ENCODE data around the gene PP2D1.
A peak's percentile ranks its signal among the peaks of the same experiment; 100 is the strongest.
"Not testable (repeated sequence)": the region's sequence is repeated elsewhere in the genome, so short reads cannot be mapped to it uniquely, and the experiment has no call there.

The PP2D1 gene

DNA sequence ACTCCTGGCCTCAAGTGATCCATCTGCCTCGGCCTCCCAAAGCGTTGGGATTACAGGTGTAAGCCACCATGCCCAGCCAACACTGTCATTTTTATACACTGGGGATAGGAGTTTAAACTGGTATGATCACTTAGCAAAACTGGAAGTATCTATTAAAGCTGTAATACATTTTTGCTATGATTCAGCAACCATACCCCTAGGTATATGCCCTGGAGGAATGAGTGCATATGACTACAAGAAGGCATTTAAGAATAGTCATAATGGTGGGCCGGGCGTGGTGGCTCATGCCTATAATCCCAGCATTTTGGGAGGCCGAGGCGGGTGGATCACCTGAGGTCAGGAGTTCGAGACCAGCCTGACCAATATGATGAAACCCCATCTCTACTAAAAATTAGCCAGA is 19.9 kb upstream of the PP2D1 start:
- CTCF ChIA-PET; DNase-seq; POLR2A ChIA-PET; H3K36me3 ChIP-seq (ENCODE audit: control insufficient read depth in 4 of 4, insufficient read depth in 4 of 4, low read length in 3 of 4); H3K27ac ChIP-seq (ENCODE audit: insufficient read depth in 1 of 2, low read depth in 1 of 2, low read length in 2 of 2, poor library complexity in 1 of 2, severe bottlenecking in 2 of 2); H3K9me3 ChIP-seq (ENCODE audit: control extremely low read depth in 1 of 5, control insufficient read depth in 4 of 5, insufficient read depth in 2 of 5, low read depth in 1 of 5, low read length in 4 of 5); H3K27me3 ChIP-seq (replicated peaks in 2 of 5; ENCODE audit: control insufficient read depth in 4 of 5, insufficient read depth in 5 of 5, low read length in 4 of 5); H3K4me1 ChIP-seq (ENCODE audit: control extremely low read depth in 1 of 4, control insufficient read depth in 4 of 4, insufficient read depth in 4 of 4, low read length in 3 of 4); H3K4me3 ChIP-seq (ENCODE audit: control insufficient read depth in 1 of 7, extremely low read depth in 1 of 7, insufficient read depth in 4 of 7, low read depth in 2 of 7, low read length in 6 of 7): not testable (repeated sequence)
- WGBS (ENCODE audit: insufficient coverage): 94% methylated on average over 5 of the region's 7 CpGs

DNA sequence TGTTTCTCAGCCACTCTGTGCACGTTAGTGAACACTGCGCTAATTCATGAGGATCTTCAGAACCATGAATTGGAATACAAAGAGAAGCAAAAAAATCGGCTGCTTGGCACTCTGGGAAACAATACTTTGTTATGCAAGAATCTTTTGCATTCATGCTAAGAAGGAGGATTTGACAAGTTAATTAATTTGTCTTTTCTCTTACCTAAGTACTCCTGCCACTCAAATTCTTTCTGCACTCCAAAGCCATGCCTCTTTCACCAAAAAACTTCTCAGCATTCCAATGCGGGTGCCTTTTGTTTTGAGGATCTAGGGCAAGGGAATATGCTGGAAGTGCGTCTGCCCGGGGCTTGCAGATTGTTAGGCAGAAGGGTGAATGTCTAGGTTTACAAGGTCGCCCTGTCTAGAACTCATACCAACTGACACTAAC is 16.9 kb upstream of the PP2D1 start:
- POLR2A ChIA-PET: no interaction called here

GRCh38 chr3:20027136-20027535 is 15.1 kb upstream of the PP2D1 start:
- WGBS (ENCODE audit: insufficient coverage): 96% methylated on average over 4 of the region's 4 CpGs
- Histone ChIP-seq H3K27me3 (replicated peaks in 2 of 5; ENCODE audit: control insufficient read depth in 4 of 5, insufficient read depth in 5 of 5, low read length in 4 of 5) (no peaks in the 10 kb centered on the region), H3K4me3 (ENCODE audit: control insufficient read depth in 1 of 7, extremely low read depth in 1 of 7, insufficient read depth in 4 of 7, low read depth in 2 of 7, low read length in 6 of 7) (no peak overlapping the region), H3K36me3 (ENCODE audit: control insufficient read depth in 4 of 4, insufficient read depth in 4 of 4, low read length in 3 of 4) (no peaks in the 10 kb centered on the region), H3K27ac (ENCODE audit: insufficient read depth in 1 of 2, low read depth in 1 of 2, low read length in 2 of 2, poor library complexity in 1 of 2, severe bottlenecking in 2 of 2) (no peak overlapping the region), H3K9me3 (ENCODE audit: control extremely low read depth in 1 of 5, control insufficient read depth in 4 of 5, insufficient read depth in 2 of 5, low read depth in 1 of 5, low read length in 4 of 5) (no peaks in the 10 kb centered on the region), H3K4me1 (ENCODE audit: control extremely low read depth in 1 of 4, control insufficient read depth in 4 of 4, insufficient read depth in 4 of 4, low read length in 3 of 4) (peaks cover 0 to 15% (median 11%) of the 10 kb centered on the region in 4 experiments)
- DNase-seq: no peak
- CTCF ChIA-PET: no interaction called here
- POLR2A ChIA-PET: no interaction called here

More for the DNA sequence above, 16.9 kb upstream of the PP2D1 start:
- no peaks in the 10 kb centered on the region for H3K36me3 ChIP-seq (ENCODE audit: control insufficient read depth in 4 of 4, insufficient read depth in 4 of 4, low read length in 3 of 4)
- peaks cover 0 to 4% (median 4%) of the 10 kb centered on the region in 4 experiments for H3K4me1 ChIP-seq (ENCODE audit: control extremely low read depth in 1 of 4, control insufficient read depth in 4 of 4, insufficient read depth in 4 of 4, low read length in 3 of 4)
- no peak overlapping the region for H3K4me3 ChIP-seq (ENCODE audit: control insufficient read depth in 1 of 7, extremely low read depth in 1 of 7, insufficient read depth in 4 of 7, low read depth in 2 of 7, low read length in 6 of 7)
- no peaks in the 10 kb centered on the region for H3K27me3 ChIP-seq (replicated peaks in 2 of 5; ENCODE audit: control insufficient read depth in 4 of 5, insufficient read depth in 5 of 5, low read length in 4 of 5)
- WGBS (ENCODE audit: insufficient coverage): 100% methylated on average over 6 of the region's 7 CpGs
- no peaks in the 10 kb centered on the region for H3K9me3 ChIP-seq (ENCODE audit: control extremely low read depth in 1 of 5, control insufficient read depth in 4 of 5, insufficient read depth in 2 of 5, low read depth in 1 of 5, low read length in 4 of 5)
- no peak for DNase-seq
- no peak overlapping the region for H3K27ac ChIP-seq (ENCODE audit: insufficient read depth in 1 of 2, low read depth in 1 of 2, low read length in 2 of 2, poor library complexity in 1 of 2, severe bottlenecking in 2 of 2)
- CTCF ChIA-PET: no interaction called here

DNA sequence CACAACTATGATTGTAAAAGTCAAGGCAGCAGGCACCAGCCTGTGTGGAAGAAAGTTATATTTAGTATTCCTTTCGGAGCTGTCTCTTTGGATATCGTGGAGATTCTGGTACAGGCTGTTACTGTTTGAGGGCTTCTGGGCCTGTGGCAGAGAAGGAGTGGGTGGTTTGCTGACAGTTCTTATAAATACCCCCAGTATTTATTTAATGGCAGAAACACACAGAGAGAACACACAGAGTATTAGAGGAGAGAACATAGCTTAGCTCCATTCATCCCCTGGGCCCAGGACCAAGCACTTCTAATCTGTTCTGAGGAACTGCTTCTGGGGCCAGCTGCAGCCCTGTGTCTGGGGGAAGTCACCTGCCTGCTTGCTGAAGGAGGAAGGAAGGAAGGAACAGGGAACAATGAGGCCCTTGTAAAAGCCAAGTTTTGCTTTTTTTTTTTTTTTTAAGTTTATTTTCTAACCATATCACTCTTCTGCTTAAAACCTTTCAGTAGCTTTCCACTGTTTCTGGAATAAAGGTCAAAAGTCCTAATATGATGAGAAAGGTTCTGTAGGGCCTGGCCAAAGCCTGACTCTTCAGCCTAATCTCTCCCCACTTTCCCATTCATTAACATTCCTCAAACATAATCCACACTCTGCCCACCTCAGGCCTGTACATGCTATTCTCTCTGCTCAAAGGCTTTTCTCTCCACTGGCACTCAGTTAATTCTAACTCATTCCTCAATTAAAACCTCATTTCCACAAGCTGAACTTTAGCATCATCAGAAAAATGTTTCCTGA is 11.8 kb upstream of the PP2D1 start:
- POLR2A ChIA-PET: no interaction called here
- WGBS (ENCODE audit: insufficient coverage): no CpG with 5 or more reads among the region's 2 CpGs
- H3K4me1 ChIP-seq (ENCODE audit: control extremely low read depth in 1 of 4, control insufficient read depth in 4 of 4, insufficient read depth in 4 of 4, low read length in 3 of 4): peaks cover 0 to 15% (median 11%) of the 10 kb centered on the region in 4 experiments
- peak overlapping the region in 1 of 2 experiments; percentile 72 for H3K27ac ChIP-seq (ENCODE audit: insufficient read depth in 1 of 2, low read depth in 1 of 2, low read length in 2 of 2, poor library complexity in 1 of 2, severe bottlenecking in 2 of 2)
- CTCF ChIA-PET: interaction anchor here (2.3 kb wide), 1 partner anchor 15 kb away, joined by 9 read pairs; no protein-coding TSS in a partner anchor
- peak in 2 of 3 donors; percentile 50 to 64 for DNase-seq
- H3K4me3 ChIP-seq (ENCODE audit: control insufficient read depth in 1 of 7, extremely low read depth in 1 of 7, insufficient read depth in 4 of 7, low read depth in 2 of 7, low read length in 6 of 7): no peak overlapping the region
- H3K27me3 ChIP-seq (replicated peaks in 2 of 5; ENCODE audit: control insufficient read depth in 4 of 5, insufficient read depth in 5 of 5, low read length in 4 of 5): no peaks in the 10 kb centered on the region
- no peaks in the 10 kb centered on the region for H3K9me3 ChIP-seq (ENCODE audit: control extremely low read depth in 1 of 5, control insufficient read depth in 4 of 5, insufficient read depth in 2 of 5, low read depth in 1 of 5, low read length in 4 of 5)
- no peaks in the 10 kb centered on the region for H3K36me3 ChIP-seq (ENCODE audit: control insufficient read depth in 4 of 4, insufficient read depth in 4 of 4, low read length in 3 of 4)

GRCh38 chr3:20022954-20023622 is 11.0 kb upstream of the PP2D1 start:
- no peak overlapping the region for H3K4me3 ChIP-seq (ENCODE audit: control insufficient read depth in 1 of 7, extremely low read depth in 1 of 7, insufficient read depth in 4 of 7, low read depth in 2 of 7, low read length in 6 of 7)
- no peaks in the 10 kb centered on the region for H3K27me3 ChIP-seq (replicated peaks in 2 of 5; ENCODE audit: control insufficient read depth in 4 of 5, insufficient read depth in 5 of 5, low read length in 4 of 5)
- POLR2A ChIA-PET: no interaction called here
- peaks cover 0 to 15% (median 11%) of the 10 kb centered on the region in 4 experiments for H3K4me1 ChIP-seq (ENCODE audit: control extremely low read depth in 1 of 4, control insufficient read depth in 4 of 4, insufficient read depth in 4 of 4, low read length in 3 of 4)
- CTCF ChIA-PET: no interaction called here
- no peaks in the 10 kb centered on the region for H3K36me3 ChIP-seq (ENCODE audit: control insufficient read depth in 4 of 4, insufficient read depth in 4 of 4, low read length in 3 of 4)
- no CpG with 5 or more reads among the region's 2 CpGs for WGBS (ENCODE audit: insufficient coverage)
- DNase-seq: peak; percentile 34 to 82 (median 63)
- peak overlapping the region in 1 of 2 experiments; percentile 72 for H3K27ac ChIP-seq (ENCODE audit: insufficient read depth in 1 of 2, low read depth in 1 of 2, low read length in 2 of 2, poor library complexity in 1 of 2, severe bottlenecking in 2 of 2)
- H3K9me3 ChIP-seq (ENCODE audit: control extremely low read depth in 1 of 5, control insufficient read depth in 4 of 5, insufficient read depth in 2 of 5, low read depth in 1 of 5, low read length in 4 of 5): no peaks in the 10 kb centered on the region

- DNase-seq; CTCF ChIA-PET; H3K27me3 ChIP-seq (replicated peaks in 2 of 5; ENCODE audit: control insufficient read depth in 4 of 5, insufficient read depth in 5 of 5, low read length in 4 of 5); H3K4me3 ChIP-seq (ENCODE audit: control insufficient read depth in 1 of 7, extremely low read depth in 1 of 7, insufficient read depth in 4 of 7, low read depth in 2 of 7, low read length in 6 of 7); H3K27ac ChIP-seq (ENCODE audit: insufficient read depth in 1 of 2, low read depth in 1 of 2, low read length in 2 of 2, poor library complexity in 1 of 2, severe bottlenecking in 2 of 2); POLR2A ChIA-PET; H3K4me1 ChIP-seq (ENCODE audit: control extremely low read depth in 1 of 4, control insufficient read depth in 4 of 4, insufficient read depth in 4 of 4, low read length in 3 of 4); H3K9me3 ChIP-seq (ENCODE audit: control extremely low read depth in 1 of 5, control insufficient read depth in 4 of 5, insufficient read depth in 2 of 5, low read depth in 1 of 5, low read length in 4 of 5); H3K36me3 ChIP-seq (ENCODE audit: control insufficient read depth in 4 of 4, insufficient read depth in 4 of 4, low read length in 3 of 4): not testable (repeated sequence)
- WGBS (ENCODE audit: insufficient coverage): 100% methylated on average over 1 of the region's 3 CpGs
These were observed 4.0 kb upstream of the PP2D1 start for GRCh38 chr3:20016076-20016475.

DNA sequence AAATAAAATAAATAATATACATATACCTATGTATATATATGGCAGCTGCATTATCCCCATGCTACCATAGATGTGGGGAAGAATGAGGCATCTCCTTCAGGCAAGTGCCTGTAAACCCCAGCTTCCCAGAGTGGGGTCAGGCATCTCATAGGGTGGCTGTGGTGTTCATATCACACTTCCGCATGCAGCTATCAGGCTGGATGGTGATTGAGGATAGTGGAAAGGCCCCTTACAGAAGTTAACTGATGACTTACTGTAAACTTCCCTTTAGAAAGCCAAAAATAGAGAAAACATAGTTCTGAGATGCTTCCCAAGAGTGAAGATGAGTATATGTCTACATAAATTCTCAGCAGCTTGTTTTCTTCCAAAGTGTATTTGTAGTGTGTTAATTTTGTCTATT is 3.5 kb upstream of the PP2D1 start:
- CTCF ChIA-PET: no interaction called here
- POLR2A ChIA-PET: interaction anchor here (0.6 kb wide), 1 partner anchor 149 kb away, joined by 3 read pairs; no protein-coding TSS in a partner anchor
- 80% methylated on average over 1 of the region's 1 CpG for WGBS (ENCODE audit: insufficient coverage)

More for the DNA sequence above, 3.5 kb upstream of the PP2D1 start:
- Histone ChIP-seq H3K4me3 (ENCODE audit: control insufficient read depth in 1 of 7, extremely low read depth in 1 of 7, insufficient read depth in 4 of 7, low read depth in 2 of 7, low read length in 6 of 7) (no peak overlapping the region), H3K27ac (ENCODE audit: insufficient read depth in 1 of 2, low read depth in 1 of 2, low read length in 2 of 2, poor library complexity in 1 of 2, severe bottlenecking in 2 of 2) (no peak overlapping the region), H3K27me3 (replicated peaks in 2 of 5; ENCODE audit: control insufficient read depth in 4 of 5, insufficient read depth in 5 of 5, low read length in 4 of 5) (no peaks in the 10 kb centered on the region), H3K36me3 (ENCODE audit: control insufficient read depth in 4 of 4, insufficient read depth in 4 of 4, low read length in 3 of 4) (no peaks in the 10 kb centered on the region), H3K9me3 (ENCODE audit: control extremely low read depth in 1 of 5, control insufficient read depth in 4 of 5, insufficient read depth in 2 of 5, low read depth in 1 of 5, low read length in 4 of 5) (no peaks in the 10 kb centered on the region), H3K4me1 (ENCODE audit: control extremely low read depth in 1 of 4, control insufficient read depth in 4 of 4, insufficient read depth in 4 of 4, low read length in 3 of 4) (no peaks in the 10 kb centered on the region)
- peak; percentile 23 to 68 (median 51) for DNase-seq

All from common myeloid progenitor, CD34-positive (primary cell).